GM18870 (cell line): ENCODE measurements around the gene AOPEP.

ENCODE experiments used
- ATAC-seq: cut with Tn5 transposase; IDR thresholded peaks from one replicate; pipeline ENCODE4 v1.9.1; 2021; ENCODE audit warnings: moderate library complexity; ENCODE audit not compliant: unreplicated experiment

Gene AOPEP

GRCh38 chr9:94788570-94789105 is 62.1 kb downstream of the AOPEP start:
- no peak for ATAC-seq

DNA sequence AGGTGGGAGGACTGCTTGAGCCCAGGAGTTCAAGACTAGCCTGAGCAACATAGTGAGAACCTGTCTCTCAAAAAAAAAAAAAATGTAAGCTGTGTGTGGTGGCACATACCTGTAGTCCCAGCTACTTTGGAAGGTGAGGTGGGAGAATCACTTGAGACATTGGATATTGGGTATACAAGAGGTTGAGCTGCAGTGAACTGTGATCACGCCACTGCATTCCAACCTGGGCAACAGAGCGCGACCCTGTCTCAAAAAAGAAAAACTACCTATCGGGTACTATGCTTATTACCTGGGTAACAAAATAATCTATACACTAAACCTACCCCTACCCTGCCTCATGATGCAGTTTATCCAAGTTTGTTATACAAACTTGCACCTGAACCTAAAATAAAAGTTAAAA is 64.9 kb downstream of the AOPEP start:
- no peak for ATAC-seq

GRCh38 chr9:94792511-94792910 is 66.0 kb downstream of the AOPEP start:
- ATAC-seq = no peak

GRCh38 chr9:94794476-94795167 is 68.1 kb downstream of the AOPEP start:
- ATAC-seq = no peak

DNA sequence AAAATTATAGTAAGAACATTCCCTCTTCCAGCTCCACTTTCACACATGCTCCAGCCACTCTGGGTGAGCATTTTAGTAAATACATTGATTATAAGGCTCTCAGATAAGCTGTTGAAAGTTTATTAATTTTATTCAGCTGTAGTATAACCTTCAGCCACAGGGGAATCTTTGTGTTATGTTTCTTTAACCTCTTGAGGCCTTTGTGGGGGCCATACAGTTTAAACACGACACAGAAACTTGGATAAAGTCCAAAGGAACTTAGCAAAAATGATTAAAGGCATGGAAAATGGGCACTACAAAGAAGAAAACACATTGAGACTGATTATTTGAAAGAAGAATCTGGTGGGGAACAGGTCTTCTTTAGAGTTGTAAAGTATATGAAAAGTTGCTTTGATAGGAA is 70.2 kb downstream of the AOPEP start:
- ATAC-seq = no peak

DNA sequence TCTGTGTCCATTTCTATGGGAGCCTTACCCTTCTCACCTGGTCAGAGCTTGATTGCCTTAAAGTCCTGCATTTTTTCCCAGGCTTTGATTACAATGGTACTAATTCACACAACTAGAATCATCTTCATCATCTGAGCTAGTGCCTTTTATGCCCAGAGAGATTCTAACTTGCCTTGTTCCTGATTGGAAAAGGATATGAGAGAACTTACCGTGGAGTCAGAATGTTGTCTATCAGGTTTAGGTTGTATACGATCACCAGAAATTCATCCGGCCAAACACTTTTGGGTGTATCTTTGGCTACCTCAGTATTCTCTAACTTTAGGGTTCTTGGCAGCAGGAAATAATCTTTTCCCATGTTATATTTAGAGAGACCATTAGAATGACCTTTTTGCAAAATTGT is 71.7 kb downstream of the AOPEP start:
- no peak for ATAC-seq

- no peak for ATAC-seq
Measured at GRCh38 chr9:94798708-94799107, 72.2 kb downstream of the AOPEP start.

DNA sequence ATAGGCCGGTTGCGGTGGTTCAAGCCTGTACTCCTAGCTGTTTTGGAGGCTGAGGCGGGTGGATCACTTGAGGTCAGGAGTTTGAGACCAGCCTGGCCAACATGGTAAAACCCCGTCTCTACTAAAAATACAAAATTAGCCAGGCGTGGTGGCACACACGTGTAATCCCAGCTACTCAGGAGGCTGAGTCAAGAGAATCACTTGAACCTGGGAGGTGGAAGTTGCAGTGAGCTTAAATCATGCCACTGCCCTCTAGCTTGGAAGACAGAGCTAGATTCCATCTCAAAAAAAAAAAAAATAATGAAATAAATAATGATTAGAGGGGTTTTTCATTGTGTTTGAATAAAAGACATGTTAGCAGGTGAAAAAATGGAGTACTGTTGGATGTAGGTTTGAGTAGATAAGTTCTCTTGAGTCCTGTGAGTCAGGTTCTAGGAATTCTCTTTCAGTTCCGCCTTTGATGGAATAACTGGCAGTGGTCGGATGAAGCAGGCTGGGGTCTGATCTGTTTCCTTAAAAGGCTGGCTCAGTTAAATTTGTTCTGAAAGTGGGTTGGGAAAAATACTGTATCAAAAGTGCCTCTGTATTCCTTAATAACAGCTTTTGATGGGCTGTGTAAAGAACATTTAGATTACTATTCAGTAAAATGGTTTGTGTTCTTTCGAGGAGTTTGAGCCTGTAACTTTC is 73.2 kb downstream of the AOPEP start:
- ATAC-seq = no peak

DNA sequence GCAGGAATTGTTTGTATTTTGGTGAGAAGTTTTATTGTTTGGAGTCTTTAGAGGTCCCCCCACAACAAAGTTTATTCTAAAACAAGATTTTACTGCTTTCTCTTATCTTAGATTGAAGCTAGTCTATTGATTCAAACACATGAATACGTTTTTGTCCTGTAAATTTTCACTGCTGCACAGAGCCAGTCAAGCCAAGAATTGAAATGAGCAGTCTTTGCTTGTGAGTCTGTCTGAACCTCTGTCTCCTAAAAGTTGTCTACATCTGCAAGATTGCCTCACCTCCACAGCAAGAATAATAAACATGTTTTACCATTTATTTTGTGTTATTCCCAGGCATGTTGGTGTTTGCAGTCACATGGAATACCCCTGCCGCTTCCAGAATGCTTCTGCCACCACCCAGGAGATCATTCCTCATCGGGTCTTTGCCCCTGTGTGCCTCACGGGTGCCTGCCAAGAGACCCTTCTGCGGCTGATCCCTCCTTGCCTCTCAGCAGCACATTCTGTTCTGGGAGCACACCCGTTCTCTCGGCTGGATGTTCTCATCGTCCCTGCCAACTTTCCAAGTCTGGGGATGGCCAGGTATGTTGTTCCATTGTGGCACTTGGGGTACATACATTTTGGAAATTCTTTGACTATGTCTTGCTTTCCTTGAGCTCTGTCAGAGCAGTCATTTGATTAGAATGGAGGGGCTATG is 74.1 kb downstream of the AOPEP start:
- ATAC-seq = no peak

DNA sequence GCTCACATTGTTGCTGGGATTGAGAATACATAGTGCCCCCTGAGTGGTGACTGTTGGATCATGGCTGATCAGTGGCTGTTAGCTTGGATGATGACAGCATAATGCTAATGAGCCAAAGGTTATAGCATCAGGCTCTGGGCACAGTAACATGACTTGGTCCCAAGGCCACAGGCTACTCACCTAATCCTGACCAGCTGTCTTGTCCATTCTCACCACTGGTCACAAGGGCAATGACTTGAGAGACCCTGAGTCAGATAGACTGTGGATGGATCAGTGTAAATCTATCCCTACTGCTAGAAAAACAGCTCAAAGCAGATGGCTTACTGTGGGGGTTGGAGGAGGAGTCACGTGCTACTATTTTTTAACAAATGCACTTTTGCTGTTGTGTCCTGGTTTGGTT is 74.7 kb downstream of the AOPEP start:
- ATAC-seq = no peak

DNA sequence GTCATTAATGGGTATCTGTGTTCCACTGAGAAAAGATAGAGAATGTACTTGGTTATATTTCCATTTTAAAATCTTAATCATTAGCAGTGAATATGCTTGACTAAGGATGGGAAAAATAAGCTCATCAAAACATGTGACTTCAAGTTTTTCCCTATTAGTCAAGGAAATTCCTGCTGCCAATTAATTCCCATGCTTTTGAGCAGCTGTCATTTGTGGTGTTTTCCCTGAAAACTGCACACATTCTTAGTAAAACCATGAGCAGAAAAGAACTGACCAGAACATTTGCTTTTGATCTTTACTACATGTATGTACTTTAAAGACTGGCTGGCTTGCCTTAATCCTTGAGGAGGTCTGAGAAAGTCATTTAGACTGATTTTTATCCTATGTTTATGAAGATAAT is 75.2 kb downstream of the AOPEP start:
- no peak for ATAC-seq

- no peak for ATAC-seq
Measured at GRCh38 chr9:94802251-94802650, 75.8 kb downstream of the AOPEP start.

GRCh38 chr9:94802793-94803192 is 76.3 kb downstream of the AOPEP start:
- no peak for ATAC-seq

GRCh38 chr9:94804316-94804715 is 77.8 kb downstream of the AOPEP start:
- ATAC-seq = no peak

- no peak for ATAC-seq
Measured at GRCh38 chr9:94805051-94805489, 78.6 kb downstream of the AOPEP start.

DNA sequence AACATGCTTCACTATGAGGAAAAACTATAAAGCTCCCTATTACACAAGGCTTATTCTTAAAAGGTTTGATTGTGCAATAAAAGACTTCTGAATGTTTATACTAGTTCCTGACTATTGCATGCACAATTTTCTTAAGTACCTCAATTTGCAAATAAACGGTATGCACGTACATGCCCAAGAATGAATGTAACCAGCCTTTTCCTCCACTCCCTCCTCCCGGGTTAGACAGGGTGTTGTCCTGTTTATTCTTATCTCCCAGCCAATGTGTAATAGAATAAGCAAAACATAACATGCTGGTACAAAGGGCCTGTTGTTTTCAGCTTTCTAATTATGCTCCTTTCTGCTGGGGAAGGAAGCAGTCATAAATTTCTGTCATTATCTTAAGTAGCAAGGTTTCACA is 79.1 kb downstream of the AOPEP start:
- ATAC-seq = no peak

DNA sequence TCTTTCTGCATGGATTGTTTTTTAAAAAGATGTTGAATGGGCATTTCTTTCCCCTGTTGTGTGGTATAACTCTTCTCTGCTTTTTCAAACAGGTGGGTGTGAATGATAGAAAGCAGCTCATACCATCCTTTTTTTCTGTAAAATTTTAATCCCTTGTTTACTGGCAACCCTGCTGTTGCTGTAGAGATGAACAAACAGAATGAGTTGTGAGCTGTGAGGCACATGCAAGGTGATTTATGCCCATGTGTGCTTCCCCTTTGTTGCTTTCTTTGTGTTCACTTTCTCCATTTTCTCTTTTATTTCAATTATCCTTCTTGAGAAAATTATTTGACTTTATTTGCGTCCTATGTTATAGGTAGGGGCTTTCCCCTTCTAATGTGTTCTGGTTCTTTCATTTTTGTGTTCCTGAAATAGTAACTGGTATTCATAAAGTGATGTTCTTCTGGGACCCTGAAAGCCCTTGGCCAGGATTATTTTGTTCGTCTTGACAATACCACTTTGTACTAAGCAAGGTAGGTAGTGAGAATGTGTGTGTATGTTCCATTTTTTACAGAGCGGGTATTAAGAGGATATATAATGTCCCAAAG is 79.9 kb downstream of the AOPEP start:
- no peak for ATAC-seq

GRCh38 chr9:94807556-94807955 is 81.1 kb downstream of the AOPEP start:
- ATAC-seq = no peak

- ATAC-seq = no peak
Measured at GRCh38 chr9:94808926-94809700, 82.6 kb downstream of the AOPEP start.

GRCh38 chr9:94809778-94810177 is 83.3 kb downstream of the AOPEP start:
- no peak for ATAC-seq

GRCh38 chr9:94811074-94811473 is 84.6 kb downstream of the AOPEP start:
- ATAC-seq = no peak
